NCI-H1694 (cell line): ENCODE data around the gene CRPPA.
A peak's percentile ranks its signal among the peaks of the same experiment; 100 is the strongest.

ENCODE experiments used
- DNase-seq: peaks from one replicate; lab custom pipeline; 2025; lab: John Stamatoyannopoulos, UW

Gene CRPPA

DNA sequence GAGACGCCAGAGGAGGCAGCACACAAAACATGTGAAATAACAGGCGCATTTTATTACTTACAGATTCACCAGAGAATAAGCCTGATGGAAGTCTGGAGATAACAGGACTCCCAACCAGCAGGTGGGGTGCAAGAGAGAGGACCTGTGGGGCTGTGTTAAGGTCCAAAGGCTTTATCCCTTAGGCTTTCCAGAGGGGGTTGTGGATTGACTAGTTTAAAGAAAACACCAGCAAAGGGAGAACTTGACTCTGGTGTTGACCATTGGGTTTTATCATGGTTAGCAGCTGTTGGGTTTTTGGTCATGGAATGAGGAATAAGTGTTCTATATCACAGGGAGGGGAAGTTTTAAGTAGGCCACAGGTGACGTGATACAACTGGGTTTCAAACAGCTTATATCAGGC is 1.6 kb upstream of the CRPPA start:
- no peak for DNase-seq

DNA sequence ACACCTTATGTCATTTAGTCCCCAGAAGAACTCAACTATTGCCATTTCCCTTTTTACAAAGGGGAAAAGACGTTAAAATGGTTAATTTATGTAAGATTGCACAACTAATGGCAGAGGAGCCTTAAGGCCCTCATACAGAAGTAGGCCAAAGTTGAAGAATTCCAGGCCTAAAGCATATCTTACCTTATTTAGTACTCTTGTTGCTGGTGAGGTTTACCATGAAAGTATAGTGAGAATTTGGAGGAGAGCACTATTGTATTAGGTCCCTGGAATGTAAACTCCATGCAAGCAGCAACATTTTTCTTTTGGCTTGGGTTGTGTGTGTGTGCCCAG is 731 bp upstream of the CRPPA start:
- DNase-seq: no peak

DNA sequence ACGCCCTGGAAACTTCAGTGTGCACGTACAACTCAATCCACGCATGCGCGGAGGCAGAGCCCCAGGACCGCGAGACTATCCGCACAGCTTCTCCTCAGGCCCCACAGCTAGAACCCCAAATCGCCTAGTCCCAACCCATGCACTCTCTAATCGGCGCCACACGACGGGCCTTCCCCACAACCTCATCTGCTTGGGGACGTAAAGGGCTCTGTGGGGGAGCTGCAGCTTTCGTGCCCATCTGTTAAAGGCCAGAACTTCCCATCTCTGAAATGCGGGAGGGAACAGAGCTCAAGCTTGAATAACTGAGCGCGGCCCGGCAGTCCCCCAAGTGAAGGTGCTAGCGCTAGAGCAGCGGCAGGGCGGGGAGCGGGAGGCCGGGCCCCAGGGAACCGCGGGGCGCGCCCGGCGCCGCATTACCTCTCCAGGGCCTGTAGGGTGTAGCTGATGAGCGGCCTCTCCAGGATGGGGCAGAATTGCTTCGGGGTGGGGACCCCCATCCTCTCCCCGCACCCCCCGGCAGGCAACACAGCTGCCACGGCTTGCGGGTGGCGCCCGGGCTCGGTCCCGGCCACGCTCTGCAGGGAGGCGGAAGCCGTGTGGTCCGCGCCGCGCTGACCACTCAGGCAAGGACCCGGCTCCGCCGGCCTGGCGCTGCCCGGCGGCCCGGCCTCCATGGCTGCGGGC is 547 bp downstream of the CRPPA start:
- peak; percentile 92 for DNase-seq

DNA sequence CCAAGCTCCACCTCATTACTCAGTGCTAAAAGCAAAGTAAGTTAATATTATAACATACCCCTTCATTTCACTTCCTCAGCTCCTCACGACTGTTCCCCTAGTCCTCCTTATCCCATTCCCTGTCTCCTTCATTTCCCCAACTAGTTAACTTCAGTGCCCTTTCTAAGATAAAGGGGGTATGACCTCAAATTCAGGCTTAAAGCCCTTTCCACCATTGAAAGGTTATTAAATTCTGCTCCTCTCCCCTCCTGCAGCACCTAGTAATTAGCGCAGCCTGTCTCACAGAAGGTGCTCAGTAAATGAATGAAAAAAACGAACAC is 1.0 kb downstream of the CRPPA start:
- no peak for DNase-seq

DNA sequence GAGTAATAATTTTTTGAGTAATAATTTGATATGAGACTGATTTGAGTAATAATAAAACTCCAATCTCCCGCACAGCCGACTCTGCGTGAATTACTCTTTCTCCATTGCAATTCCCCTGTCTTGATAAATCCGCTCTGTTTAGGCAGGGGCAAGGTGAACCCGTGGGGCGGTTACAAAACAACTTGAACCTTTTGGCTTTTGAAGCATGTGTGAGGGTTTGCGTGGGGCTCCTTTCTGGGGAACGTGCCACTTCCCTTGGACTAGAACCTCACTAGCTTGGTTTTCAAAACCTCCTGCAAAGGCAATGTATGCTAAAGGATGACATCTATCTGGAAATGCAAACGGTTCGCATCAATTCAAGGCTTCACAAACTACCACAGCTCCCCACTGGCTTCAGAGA is 1.5 kb downstream of the CRPPA start:
- peak; percentile 5 for DNase-seq

DNA sequence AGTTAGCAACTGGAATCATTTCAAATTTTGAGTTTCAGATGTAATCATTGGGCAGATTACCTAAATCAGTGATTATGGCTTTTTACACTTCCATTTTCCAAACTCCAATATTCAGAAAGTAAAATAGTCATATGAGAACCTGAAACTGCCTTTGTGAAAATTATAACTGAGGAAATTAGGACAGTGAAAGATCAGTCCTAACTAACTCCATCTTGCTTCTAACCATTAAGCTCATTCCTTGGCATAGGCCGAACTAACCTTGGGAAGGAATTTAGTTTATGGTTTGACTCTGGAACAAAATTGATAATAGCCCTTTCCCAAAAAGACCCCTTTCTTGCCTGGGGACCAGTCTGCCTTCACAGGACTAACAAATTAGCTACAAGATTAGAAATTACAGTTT is 2.2 kb downstream of the CRPPA start:
- no peak for DNase-seq

DNA sequence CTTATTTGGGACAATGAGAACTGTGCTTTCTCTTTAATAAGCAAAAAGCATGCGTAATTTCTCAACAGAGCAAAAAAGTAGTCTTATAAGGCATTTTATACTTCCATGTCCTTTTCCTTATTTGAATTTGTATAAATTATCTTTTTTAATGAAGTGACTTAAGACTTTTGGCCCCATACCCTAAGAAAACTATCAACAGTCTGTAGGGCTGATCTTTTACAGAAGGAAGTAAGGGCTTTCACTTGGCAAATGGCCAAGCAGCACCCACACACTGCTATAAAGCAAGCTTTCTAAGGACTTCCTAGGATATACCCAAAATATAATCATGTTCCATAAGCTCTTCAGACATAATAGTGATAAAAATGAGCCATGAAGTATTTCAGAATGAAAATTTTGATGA is 3.4 kb downstream of the CRPPA start:
- DNase-seq: no peak

DNA sequence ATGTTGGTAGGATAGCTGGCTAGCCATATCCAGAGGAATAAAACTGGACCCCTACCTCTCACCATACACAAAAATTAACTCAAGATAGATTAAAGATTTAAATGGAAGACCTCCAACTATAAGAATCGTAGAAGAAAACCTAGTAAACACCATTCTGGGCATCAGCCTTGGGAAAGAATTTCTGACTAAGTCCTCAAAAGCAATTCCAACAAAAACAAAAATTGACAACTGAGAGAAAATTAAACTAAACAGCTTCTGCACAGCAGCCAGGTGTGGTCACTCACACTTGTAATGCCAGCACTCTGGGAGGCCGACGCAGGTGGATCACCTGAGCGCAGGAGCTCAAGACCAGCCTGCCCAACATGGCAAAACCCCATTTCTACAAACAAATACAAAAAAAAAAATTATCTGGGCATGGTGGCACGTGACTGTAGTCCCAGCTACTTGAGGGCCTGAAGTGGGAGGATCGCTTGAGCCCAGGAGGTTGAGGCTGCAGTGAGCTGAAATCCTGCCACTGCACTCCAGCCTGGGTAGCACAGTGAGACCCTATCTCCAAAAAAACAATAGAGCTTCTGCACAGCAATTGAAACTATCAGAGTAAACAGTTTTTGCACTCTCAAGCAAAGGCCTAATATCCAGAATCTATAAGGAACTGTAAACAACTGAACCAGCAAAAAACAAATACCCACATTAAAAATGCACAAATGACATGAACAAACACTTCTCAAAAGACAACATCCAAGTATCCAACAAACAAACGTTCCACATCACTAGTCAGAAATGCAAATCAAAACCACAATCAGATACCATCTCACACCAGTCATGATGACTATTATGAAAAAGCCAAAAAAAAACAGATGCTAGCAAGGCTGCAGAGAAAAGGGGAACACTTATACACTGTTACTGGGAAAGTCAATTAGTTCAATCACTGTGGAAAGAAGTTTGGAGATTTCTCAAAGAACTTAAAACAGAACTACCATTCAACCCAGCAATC is 4.8 kb downstream of the CRPPA start:
- no peak for DNase-seq

DNA sequence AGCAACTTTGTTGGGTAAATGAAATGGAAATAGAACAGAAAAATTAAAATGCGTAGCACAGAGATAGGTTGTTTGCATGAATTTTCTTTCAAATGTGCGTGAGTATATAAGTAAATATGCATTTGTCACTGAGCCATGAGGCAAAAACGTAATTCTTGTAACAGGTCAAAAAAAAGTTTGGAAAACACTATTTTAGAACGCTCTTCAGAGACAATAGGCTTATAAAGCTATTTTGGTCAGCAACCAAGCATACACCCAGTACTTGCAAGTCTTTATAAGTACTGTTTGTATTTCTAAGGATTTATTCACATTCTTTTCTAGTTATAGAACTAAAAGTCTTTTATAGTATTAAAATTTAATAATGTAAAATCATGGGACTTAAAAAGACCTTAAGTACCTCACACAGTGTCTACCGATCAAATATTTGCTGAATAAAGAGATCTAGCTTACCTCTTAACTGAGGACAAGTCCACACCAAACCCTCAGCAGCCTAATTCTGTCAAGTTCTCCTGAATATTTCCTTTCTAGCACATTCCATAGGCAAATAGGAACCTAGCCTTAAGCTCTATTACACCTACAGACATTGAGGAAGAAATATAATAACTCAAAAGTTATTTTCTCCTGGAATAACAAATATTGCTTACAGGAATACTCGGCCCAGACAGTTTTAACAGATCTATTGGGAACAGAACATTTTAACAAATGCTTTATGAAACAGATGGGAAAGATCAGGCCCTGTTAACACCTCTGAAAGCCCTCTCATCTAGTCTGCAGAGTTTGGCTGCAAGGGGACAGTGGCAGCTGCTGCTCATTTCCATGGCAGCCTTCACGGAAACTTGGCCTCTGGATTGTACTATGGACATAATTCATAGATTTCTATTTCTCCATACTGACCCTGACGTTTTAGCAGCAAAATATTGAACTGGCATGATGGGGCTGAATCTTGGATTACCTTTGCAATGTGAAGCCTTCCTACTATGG is 8.8 kb downstream of the CRPPA start:
- DNase-seq: no peak

DNA sequence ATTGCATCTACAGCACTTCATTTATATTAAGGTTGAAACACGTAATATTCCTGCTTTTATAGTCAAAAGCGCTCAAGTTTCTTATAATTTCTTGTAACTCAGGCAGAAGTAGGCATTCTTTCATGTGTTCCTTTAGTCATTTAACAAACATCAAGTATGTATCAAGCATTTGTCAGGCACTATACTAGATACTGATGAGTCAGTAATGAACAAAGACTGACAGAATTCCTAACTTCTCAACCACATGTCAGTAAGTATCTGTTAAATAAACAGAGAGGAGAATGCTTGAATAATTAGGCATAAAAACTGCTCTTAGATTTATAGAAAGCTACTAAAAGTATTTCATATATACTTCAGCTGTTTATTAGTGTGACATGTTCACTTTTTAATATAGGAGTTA is 9.9 kb downstream of the CRPPA start:
- DNase-seq: no peak

DNA sequence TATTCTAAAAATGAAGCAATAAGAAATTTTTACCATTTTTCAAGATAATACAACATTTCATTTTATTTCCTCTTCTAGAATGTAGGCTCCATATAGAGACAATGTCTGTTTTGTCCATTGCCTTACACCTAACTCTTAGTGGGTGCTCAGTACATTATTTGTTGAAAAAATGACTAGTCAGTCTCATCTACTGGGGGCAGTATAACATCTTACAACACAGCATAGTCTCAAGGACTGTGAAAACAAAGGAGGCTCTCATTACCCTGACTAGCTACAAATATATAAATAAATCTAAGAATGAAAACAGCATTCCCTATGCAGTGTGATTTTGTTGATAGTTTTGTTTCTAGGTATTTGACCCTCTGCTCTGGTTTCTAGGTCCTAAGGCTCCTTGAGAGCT is 11.6 kb downstream of the CRPPA start:
- no peak for DNase-seq

DNA sequence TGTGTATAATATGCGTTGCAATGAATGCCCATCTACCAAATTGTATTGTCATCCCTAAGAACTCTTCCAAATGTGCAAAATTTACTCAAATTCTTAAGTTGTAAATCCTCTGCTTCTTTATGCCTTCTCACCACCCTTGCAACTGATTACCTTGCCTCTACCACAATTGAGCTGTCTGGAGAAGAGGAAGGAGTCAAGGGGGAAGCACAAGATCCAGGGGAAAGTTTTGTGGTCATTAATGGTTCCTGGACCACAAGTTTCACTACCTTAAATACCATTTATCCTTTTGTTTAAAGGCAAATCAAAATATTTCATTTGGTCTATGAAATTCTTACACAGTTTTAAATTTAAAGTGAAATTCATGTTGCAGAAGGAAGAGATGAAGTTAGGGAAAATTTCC is 16.7 kb downstream of the CRPPA start:
- DNase-seq: no peak

DNA sequence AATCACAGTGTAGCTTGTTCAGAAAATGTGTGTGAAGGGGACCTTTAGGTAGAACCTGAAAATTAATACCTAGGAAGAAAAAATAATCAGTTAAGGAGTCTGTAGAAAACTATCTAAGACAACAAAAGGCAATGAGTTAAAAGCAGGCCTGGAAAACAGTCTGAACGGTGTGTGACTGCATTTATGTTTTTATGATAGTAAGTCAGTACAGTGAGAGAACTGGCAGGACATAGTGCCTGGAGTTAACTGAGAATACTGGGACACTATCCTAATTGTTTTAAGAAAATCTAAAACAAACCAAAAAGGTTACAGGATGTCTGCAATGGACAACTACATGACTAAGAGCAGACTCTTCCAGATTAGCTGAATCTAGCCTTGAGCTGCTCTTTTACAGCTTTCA is 17.9 kb downstream of the CRPPA start:
- no peak for DNase-seq

DNA sequence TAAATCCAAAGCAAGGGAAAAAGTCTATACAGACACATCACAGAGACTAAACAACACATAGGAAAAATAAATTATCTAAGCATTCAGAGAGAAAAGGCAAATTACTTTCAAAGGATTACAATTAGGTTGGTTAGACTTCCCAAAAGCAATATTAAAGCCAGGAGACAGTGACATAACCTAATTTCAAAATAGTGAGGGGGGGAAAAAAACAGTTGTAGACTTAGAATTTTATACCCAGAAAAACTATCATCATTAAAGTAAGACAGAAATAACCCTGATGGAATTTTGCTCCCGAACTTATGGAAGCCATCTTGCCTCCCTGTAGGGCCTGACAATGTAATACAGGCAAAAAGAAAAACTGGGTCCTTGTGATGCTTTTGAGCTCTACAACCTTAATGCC is 18.4 kb downstream of the CRPPA start:
- no peak for DNase-seq

DNA sequence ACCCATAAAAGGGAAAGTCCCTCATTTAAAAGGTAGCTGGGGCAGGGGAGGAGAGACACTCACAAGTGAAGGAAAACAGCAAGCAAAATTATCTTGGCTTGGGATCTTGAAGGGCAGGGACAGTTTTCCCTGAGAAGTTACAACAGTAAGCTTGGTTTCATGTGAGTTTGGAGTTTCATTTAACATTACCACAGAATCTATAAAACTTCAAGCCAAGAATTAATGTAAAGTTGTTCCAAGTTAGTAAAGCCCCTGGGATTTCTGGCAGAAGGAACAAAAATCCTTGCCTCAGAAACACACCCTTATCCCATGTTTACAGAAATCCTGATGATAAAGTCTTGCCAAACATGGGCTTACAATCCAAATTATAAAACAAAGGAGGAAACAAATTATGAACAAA is 19.2 kb downstream of the CRPPA start:
- no peak for DNase-seq

DNA sequence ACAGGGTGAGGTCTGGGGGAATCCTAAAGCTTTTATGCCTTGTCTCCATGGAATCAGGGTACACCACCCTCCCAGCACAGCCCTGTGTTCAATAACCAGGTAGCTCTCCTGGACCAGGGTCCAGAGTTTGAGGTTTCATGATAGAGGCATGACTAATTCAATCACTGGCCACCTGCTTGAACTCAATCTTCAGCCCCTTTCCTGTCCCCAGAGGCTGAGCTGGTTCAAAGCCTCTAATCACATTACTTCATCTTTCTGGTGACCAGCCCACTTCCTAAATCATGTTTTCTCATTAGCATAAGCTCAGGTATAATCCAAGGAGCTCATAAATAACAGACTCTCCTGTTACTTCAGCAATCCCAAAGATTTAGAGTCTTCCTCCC is 20.5 kb downstream of the CRPPA start:
- no peak for DNase-seq

DNA sequence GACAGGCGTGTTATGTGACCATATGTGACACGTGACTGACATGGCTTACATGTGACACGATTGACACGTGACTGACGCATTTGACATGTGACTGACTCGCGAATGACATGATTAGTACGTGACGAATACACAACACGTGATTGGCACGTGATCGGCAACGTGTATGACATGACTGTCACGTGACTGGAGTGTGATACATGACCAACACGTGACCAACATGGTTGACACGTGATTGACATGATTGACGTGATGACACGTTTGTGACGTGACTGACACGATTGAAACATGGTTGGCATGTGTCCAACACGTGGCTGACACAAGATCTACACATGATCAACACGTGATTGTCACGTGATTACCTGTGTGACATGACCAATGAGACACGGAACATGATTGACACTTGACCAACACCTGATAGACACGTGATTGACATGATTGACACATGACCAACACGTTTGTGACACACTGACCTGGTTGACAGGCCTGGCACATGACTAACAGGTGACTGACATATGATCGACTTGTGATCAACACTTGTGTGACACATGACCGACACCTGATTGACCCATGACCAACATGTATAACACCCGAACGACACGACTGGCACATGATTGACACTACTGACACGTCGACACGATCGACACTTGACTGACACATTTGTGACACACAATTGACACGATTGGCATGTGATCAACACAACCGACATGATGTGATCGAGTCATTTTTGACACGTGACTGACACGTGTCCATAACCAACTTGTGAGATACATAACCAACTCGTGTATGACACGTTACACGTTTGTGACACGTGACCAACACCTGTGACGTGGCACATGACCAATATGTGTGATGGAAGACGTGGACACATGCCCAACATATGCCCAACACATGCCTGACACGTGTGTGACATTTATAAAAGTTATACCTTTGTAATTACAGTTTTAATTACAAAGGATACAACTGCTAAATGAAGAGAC is 21.1 kb downstream of the CRPPA start:
- DNase-seq: no peak

DNA sequence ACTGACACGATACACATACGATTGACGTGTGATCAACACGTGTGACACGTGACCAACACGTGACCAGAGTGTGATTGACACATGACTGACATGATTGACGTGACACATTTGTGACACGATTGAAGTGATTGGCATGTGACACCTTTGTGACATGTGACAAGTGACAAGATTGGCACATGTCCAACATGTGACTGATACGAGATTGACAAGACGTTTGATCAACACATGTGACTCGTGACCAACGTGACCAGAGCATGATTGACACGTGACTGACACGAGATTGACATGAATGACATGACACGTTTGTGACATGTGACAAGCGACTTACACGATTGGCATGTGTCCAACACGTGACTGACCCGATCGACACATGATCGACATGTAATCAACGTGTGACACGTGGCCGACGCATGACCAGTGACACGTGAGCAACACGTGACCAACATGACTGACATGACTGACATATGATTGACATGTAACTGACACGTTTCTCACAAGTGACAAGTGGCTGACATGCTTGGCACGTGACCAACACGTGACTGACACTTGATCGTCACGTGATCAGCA is 22.0 kb downstream of the CRPPA start:
- DNase-seq: no peak

DNA sequence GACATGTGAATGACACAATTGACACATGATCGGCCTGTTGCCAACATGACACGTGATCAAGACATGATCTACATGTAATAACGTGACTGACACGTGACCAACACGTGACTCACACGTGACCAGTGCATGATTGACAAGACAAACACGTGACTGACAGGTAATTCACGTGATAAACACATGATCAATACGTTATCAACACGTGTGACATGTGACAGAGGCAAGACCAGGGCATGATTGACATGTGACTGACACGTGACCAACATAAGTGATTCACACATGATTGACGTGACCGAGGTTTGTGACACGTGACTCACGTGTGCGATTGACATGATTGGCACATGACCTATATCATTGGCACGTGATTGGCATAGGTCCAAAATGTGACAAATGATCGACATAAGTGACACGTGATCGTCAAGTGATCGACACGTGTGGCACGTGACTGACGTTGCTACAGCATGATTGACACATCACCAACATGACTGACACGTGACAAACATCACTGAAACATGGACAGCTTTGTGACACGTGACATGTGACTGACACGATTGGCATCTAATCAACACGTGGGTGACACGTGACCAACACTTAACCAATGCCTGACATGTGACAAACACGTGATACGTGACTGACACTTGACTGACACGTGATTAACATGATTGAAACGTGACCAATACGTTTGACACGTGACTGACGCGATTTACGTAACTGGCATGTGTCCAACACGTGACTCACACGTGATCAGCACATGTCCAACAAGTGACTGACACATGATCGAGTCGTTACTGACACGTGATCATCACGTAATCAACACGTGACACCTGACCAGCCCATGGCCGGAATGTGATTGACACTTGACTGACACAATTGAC is 23.0 kb downstream of the CRPPA start:
- no peak for DNase-seq
